C4-2B (cell line): ENCODE results near the gene ANKS1B.

Experiments
- CTCF ChIP-seq: fragments of 450-650 bp; conservative IDR thresholded peaks from 2 replicates; pipeline ENCODE4 v1.5.1; 2017; ENCODE audit warnings: mild to moderate bottlenecking
- ZFX ChIP-seq: fragments of 450-650 bp; IDR thresholded peaks from 2 replicates; pipeline ENCODE4 v1.6.1; 2017

- TF ChIP-seq CTCF (no peak), ZFX (no peak)
Measured at GRCh38 chr12:99822273-99822672, 162.5 kb downstream of the ANKS1B start.
